GM12865 (cell line): ENCODE measurements around the gene METTL26.

ENCODE experiments used
- DNase-seq: peaks from one replicate; pipeline ENCODE4 v3.0.0; 2010; ENCODE audit warnings: low read depth
- H3K4me3 ChIP-seq: 2 replicates; pipeline ENCODE4 v1.5.1; 2011; ENCODE audit warnings: mild to moderate bottlenecking, low read depth, low read length, control low read depth
- CTCF ChIP-seq: IDR thresholded peaks from 2 replicates; pipeline ENCODE4 v1.5.1; 2011; ENCODE audit warnings: low read length, control low read depth, low read depth, inconsistent platforms; ENCODE audit not compliant: insufficient read depth; ENCODE audit errors: missing control alignments

METTL26 gene

GRCh38 chr16:681746-682427 is 45.8 kb upstream of the METTL26 start:
- no peak overlapping the region for H3K4me3 ChIP-seq
- no peak for TF ChIP-seq CTCF
- no peak for DNase-seq

GRCh38 chr16:680967-681745 is 45.1 kb upstream of the METTL26 start:
- H3K4me3 ChIP-seq, result peak overlapping the region; percentile 83
- DNase-seq, result peak; percentile 49
- TF ChIP-seq CTCF, result no peak

- no peak for TF ChIP-seq CTCF
- DNase-seq, result no peak
- peak overlapping the region; percentile 83 for H3K4me3 ChIP-seq
These were observed 44.5 kb upstream of the METTL26 start for GRCh38 chr16:680625-680945.

- peak; percentile 91 for DNase-seq
- TF ChIP-seq CTCF, result no peak
- H3K4me3 ChIP-seq, result peak within 1 kb of the TSS; percentile 83
These were observed 43.9 kb upstream of the METTL26 start, which contains the start of gene STUB1 for GRCh38 chr16:679814-680624. STUB1 (plus strand) TSS chr16:680410; CDS start chr16:680526, 116 bp downstream.

- DNase-seq, result peak; percentile 66
- TF ChIP-seq CTCF, result no peak
These were observed 43.0 kb upstream of the METTL26 start for GRCh38 chr16:678858-679813.

More at GRCh38 chr16:678858-679813, 43.0 kb upstream of the METTL26 start:
- H3K4me3 ChIP-seq, result peak overlapping the region; percentile 62
